HepG2 (cell line): ENCODE data around the gene PALM. TPM values are rescaled to one million over a fixed set of nuclear protein-coding genes. Genes with fewer than 3 reads are reported as not detected.
A peak's percentile ranks its signal among the peaks of the same experiment; 100 is the strongest.

Experiments used
- POGK ChIP-seq: sonication (generic); formaldehyde crosslinking; conservative IDR thresholded peaks from 2 replicates; pipeline ENCODE4 v1.8.0; 2022; ENCODE audit warnings: mild to moderate bottlenecking, moderate library complexity, missing genetic modification reagents
- SALL1 ChIP-seq: sonication (generic); formaldehyde crosslinking; IDR thresholded peaks from 2 replicates; pipeline ENCODE4 v1.8.0; 2022; ENCODE audit warnings: mild to moderate bottlenecking, missing genetic modification reagents
- STAT5B ChIP-seq: sonication (generic); formaldehyde crosslinking; IDR thresholded peaks from 2 replicates; pipeline ENCODE4 v1.4.0; 2020; ENCODE audit warnings: missing genetic modification reagents
- STAT6 ChIP-seq: sonication (generic); formaldehyde crosslinking; IDR thresholded peaks from 2 replicates; pipeline ENCODE4 v1.4.0; 2020; ENCODE audit warnings: missing genetic modification reagents, mild to moderate bottlenecking, borderline replicate concordance
- ZBTB20 ChIP-seq: sonication (generic); formaldehyde crosslinking; IDR thresholded peaks from 2 replicates; pipeline ENCODE4 v1.8.1; 2023; ENCODE audit warnings: missing genetic modification reagents, low read depth, mild to moderate bottlenecking, borderline replicate concordance
- ZNF615 ChIP-seq: sonication (generic); formaldehyde crosslinking; IDR thresholded peaks from 2 replicates; pipeline ENCODE4 v1.5.0; 2020; ENCODE audit warnings: mild to moderate bottlenecking, missing genetic modification reagents, borderline replicate concordance
- ZNF619 ChIP-seq: sonication (generic); formaldehyde crosslinking; IDR thresholded peaks from 2 replicates; pipeline ENCODE4 v1.4.0; 2020; ENCODE audit warnings: mild to moderate bottlenecking, missing genetic modification reagents
- ZNF646 ChIP-seq: sonication (generic); formaldehyde crosslinking; IDR thresholded peaks from 2 replicates; pipeline ENCODE4 v1.9.0; 2021; ENCODE audit warnings: mild to moderate bottlenecking, missing genetic modification reagents
- ZSCAN31 ChIP-seq: sonication (generic); formaldehyde crosslinking; IDR thresholded peaks from 2 replicates; pipeline ENCODE4 v1.5.0; 2020; ENCODE audit warnings: low read depth, mild to moderate bottlenecking, missing genetic modification reagents
- polyA plus RNA-seq, 8 experiments: library from polyadenylated mRNA; depleted of rRNA in 3 of 8; stranded (reverse) in 7 of 8; unstranded in 1 of 8; fragments of >200 nt; fragmentation: Illumina TruSeq in 4 of 8; extraction: Trizol in 4 of 8; gene quantifications; 2 replicates each; pipeline versions ENCODE4 v1.2.1 to v1.2.3, GENCODE V29; 2011 to 2016; ENCODE audit warnings: low read depth in 4 of 8, missing spikeins in 1 of 8, mixed read lengths in 1 of 8; ENCODE audit not compliant: insufficient read depth in 1 of 8
- total RNA-seq, 5 experiments: library from RNA; depleted of rRNA; stranded (reverse); fragments of >200 nt; fragmentation: Illumina TruSeq; extraction: Trizol; gene quantifications; 2 replicates each; pipeline ENCODE4 v1.2.3, GENCODE V29; 2016; ENCODE audit warnings: low read depth in 1 of 5
- TF ChIP-seq, protein P1 (sequence below): sonication (generic); formaldehyde crosslinking; conservative IDR thresholded peaks from 2 replicates; pipeline ENCODE4 v1.4.0; 2020; ENCODE audit warnings: missing genetic modification reagents
- TF ChIP-seq, protein P2 (sequence below): sonication (generic); formaldehyde crosslinking; IDR thresholded peaks from 2 replicates; pipeline ENCODE4 v1.8.1; 2023; ENCODE audit warnings: mild to moderate bottlenecking, missing genetic modification reagents, borderline replicate concordance
- TF ChIP-seq, protein P3 (sequence below): sonication (generic); formaldehyde crosslinking; IDR thresholded peaks from 2 replicates; pipeline ENCODE4 v1.5.0; 2020; ENCODE audit warnings: mild to moderate bottlenecking, missing genetic modification reagents, borderline replicate concordance

Gene PALM
- total and polyA plus RNA-seq, 2 of the 13 experiments (the other 11 are each of a cell fraction or from before 2014, with no cell fraction given), result 4.0 to 9.7 TPM

DNA sequence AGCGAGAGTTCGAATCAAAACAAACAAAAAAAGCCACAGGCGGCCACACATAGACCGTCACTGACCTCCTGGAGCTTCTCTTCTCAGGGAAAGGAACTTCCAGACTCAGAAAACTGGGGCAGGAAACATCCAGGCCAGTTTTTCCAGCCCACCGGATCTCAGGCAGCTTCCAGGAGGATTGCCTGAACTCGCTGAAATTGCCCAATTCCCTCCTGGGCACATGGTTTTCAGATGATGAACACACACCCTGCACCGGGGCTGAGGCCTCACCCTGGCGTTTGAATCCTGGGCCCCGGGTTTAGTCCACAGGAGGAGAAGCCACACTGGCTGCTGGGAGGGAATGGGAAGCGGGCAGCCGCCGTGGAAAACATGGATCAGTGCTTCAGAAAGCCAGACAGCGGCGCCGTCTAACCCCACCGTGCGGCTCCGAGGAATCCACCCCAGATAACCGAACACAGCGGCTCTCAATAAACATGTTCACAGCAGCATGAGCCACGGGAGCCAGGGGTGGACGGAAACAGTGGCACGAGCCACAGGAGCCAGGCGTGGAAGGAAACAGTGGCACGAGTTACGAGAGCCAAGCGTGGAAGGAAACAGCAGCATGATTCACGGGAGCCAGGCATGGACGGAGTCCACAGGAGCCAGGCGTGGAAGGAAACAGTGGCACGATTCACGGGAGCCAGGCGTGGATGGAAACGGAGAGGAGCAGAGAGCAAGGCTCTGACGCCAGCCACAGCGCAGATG is 70.3 kb downstream of the PALM start (continued):
- TF ChIP-seq, protein P1, sequence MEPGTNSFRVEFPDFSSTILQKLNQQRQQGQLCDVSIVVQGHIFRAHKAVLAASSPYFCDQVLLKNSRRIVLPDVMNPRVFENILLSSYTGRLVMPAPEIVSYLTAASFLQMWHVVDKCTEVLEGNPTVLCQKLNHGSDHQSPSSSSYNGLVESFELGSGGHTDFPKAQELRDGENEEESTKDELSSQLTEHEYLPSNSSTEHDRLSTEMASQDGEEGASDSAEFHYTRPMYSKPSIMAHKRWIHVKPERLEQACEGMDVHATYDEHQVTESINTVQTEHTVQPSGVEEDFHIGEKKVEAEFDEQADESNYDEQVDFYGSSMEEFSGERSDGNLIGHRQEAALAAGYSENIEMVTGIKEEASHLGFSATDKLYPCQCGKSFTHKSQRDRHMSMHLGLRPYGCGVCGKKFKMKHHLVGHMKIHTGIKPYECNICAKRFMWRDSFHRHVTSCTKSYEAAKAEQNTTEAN (CRISPR knock-in tag), result peak; percentile 95
- TF ChIP-seq ZNF615 (CRISPR knock-in tag) (no peak), ZNF619 (CRISPR knock-in tag) (no peak), STAT5B (no peak), ZNF646 (CRISPR knock-in tag) (no peak), POGK (0 out of 2 replicates have a peak, but pooled peaks have one; percentile 47), ZBTB20 (CRISPR knock-in tag) (peak; percentile 49; the same call in 1 of the 2 replicates), ZSCAN31 (CRISPR knock-in tag) (no peak), SALL1 (peak; percentile 90), STAT6 (CRISPR knock-in tag) (no peak)
- TF ChIP-seq, protein P2, sequence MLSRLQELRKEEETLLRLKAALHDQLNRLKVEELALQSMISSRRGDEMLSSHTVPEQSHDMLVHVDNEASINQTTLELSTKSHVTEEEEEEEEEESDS (CRISPR knock-in tag), result peak; percentile 60; the same call in 1 of the 2 replicates
- TF ChIP-seq, protein P3, sequence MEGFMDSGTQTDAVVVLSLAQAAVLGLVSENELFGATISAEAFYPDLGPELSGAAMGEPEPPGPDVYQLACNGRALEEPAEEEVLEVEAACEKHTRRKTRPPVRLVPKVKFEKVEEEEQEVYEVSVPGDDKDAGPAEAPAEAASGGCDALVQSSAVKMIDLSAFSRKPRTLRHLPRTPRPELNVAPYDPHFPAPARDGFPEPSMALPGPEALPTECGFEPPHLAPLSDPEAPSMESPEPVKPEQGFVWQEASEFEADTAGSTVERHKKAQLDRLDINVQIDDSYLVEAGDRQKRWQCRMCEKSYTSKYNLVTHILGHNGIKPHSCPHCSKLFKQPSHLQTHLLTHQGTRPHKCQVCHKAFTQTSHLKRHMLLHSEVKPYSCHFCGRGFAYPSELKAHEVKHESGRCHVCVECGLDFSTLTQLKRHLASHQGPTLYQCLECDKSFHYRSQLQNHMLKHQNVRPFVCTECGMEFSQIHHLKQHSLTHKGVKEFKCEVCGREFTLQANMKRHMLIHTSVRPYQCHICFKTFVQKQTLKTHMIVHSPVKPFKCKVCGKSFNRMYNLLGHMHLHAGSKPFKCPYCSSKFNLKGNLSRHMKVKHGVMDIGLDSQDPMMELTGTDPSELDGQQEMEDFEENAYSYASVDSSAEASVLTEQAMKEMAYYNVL (CRISPR knock-in tag), result peak; percentile 67; the same call in 1 of the 2 replicates
